Measurements from ENCODE around the gene DPP4.
A peak's percentile ranks its signal among the peaks of the same experiment; 100 is the strongest.

DPP4 gene

GRCh38 chr2:162021516-162022058, 52.4 kb downstream of the DPP4 start:
- no peak for DNase-seq (ENCODE audit: low read depth in 1 of 2, low spot score in 1 of 2)

DNA sequence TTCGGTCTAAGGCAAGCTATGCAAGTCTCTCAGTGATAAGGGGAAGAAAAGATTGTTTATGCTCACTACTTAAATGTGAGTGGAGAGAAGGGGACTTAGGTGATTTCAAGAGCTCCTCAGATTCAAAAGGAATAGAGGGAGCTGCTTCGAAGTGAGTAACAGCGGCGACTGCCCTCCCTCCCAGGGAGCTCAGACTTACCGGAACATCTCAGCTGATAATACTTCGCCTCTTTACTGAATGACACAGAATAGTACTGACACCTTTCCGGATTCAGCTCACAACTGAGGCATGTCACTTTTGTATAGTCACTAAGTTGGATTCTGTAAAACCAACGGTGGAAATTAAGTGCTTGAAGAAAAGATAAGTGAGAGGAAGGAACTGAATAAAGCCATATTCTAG, 55.5 kb downstream of the DPP4 start:
- no peak for DNase-seq (ENCODE audit: low read depth in 1 of 2, low spot score in 1 of 2)

DNA sequence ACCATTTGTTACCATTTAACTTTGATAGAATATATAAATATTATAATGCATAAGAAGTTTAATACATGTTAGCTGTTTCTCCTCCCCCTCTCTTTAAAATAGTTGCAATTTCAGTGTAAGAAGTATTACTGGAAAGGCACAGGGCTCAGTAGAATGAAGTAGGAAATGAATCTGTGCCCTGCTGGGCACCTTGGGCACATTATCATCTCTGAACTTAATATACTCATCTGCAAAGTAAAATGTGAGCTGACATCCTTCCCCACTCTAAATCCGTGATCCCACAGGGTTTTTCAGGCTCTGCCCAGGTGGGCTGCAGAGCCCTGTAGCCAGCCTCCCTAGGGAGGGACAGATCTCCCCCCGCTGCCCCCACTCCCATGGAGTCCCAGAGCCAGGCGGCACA, 56.8 kb downstream of the DPP4 start:
- DNase-seq (ENCODE audit: low read depth in 1 of 2, low spot score in 1 of 2) = no peak

GRCh38 chr2:162016080-162016479, 57.9 kb downstream of the DPP4 start:
- no peak for DNase-seq (ENCODE audit: low read depth in 1 of 2, low spot score in 1 of 2)

DNA sequence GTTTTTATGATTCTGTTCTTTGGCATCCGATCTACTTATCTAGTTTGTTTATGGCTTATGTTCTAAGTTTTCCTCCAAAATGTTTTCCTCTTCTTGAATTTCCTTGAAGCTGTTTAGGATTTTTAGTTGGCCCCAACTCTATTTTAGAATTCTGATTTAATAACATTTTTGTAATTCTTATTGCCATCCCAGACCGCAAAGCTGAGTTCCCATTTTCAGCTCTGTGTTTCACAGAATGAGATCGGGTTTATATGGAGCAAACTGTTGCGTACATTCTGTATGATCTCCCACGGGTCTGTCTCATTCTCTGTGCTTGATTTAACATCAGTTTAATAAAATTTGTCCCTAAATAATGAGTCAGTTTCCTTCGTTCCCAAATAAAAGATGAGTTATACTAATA, 59.3 kb downstream of the DPP4 start:
- DNase-seq (ENCODE audit: low read depth in 1 of 2, low spot score in 1 of 2) = no peak

DNA sequence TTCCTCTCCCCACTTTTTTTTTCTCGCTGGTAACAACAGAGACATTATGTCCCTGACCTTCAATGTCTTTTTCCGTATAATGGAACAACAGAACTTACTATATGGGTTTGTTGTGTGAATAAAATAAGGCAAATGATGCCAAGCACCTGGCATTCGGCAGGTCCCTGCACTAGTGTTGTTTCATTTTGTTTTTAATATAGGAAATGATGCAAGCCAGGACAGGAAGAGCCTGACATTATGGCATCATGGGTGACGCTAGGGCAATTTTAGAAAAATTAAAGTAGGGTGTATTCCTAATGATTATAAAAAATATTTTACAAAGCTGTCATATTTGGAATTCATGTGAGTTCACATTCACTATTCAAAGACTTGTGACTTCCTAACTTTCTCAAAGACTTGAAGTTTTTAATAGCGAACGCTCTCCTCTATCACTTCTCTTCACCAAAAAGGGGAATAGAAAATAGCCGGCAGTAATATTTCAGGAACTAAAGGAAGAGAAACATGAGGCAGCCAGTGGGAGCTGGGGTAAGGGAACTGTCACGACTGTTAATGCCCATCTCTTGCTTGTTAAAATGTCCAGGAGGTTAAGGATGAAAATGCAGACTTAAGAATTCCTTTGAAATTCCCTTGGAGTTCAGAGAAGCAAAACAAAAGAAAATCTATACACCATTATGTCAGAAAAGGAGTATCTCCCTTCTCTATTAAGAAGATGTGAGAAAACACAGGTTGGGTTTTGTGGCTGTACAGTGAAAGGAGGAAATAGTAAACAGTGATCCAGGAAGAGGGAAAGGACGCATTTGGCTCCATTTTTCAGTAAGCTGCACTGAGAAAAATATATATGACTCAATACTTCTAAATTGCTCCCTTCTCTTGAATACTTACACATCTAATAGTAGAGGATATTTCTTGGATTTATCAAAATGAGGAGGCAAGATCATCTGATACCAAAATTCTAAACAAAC, 60.2 kb downstream of the DPP4 start:
- DNase-seq (ENCODE audit: low read depth in 1 of 2, low spot score in 1 of 2) = no peak

DNA sequence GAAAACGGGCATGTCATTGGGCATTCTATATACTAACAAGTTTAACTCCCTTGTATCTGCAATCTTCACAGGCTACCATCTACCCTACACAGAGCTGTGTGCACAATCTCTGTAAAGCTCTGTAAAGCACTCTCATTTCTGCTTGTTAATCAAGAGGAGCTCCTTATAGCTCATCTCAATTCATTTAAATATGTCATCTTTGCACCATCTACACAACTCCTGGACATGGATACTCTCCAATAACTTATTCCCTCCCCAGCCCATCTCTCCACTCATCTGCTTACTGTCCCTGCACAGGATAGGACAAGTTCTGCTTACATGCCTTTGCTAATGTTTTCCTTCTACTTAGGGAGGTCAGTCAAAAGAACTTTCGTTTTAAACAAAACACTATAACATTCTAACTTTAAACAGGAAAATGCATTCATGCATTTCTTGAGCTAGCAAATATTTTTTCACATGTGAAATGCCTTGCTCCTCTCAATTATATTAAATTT, 61.4 kb downstream of the DPP4 start:
- no peak for DNase-seq (ENCODE audit: low read depth in 1 of 2, low spot score in 1 of 2)

DNA sequence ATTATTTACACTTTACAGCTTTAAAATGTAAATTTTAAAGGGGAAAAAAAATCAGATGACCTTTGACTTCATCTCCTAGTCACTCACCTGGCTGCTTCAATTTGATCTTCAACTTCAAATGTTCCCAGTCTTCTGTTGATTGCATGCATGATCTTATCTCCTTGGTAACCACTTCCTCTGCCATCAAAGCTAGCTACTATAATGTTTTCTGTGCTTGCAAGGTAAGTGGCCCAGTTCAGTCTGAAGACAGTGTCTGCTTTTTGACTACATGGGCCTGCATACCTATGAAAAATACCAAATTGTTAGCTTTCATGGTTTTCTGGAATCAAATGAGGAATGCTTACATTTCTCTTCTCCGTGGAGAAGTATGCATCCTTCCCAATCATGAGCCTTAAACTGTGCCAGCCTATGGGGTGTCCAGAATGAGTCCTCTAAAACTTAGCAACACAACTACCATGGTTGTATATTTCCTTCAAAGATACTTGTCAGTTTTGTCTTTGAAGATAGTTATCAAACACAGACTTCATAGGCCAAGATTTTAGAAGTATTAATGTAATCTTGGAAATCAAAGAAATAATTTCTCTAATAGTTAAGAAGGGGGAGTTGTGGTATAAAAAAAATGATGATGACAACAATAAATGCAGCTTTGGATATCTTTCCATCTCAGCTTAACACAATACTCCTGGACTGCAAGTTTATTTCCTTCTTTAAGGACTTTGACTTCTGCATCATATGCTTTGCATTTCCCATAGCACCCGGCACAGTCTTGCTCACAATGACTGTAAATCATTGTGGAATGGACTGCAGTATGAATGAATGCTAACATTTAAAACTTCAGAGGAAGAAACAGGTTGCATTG, 62.1 kb downstream of the DPP4 start:
- DNase-seq (ENCODE audit: low read depth in 1 of 2, low spot score in 1 of 2) = peak in 1 of 2 donors; percentile 22

- no peak for DNase-seq (ENCODE audit: low read depth in 1 of 2, low spot score in 1 of 2)
Observed at GRCh38 chr2:162009543-162009942, 64.5 kb downstream of the DPP4 start.

- no peak for DNase-seq (ENCODE audit: low read depth in 1 of 2, low spot score in 1 of 2)
Observed at GRCh38 chr2:162007447-162008040, 66.5 kb downstream of the DPP4 start.

- no peak for DNase-seq (ENCODE audit: low read depth in 1 of 2, low spot score in 1 of 2)
Observed at GRCh38 chr2:162006337-162006736, 67.7 kb downstream of the DPP4 start.

- DNase-seq (ENCODE audit: low read depth in 1 of 2, low spot score in 1 of 2) = no peak
Observed at GRCh38 chr2:162004031-162004430, 70.0 kb downstream of the DPP4 start.

GRCh38 chr2:162002623-162003235, 71.3 kb downstream of the DPP4 start:
- no peak for DNase-seq (ENCODE audit: low read depth in 1 of 2, low spot score in 1 of 2)

DNA sequence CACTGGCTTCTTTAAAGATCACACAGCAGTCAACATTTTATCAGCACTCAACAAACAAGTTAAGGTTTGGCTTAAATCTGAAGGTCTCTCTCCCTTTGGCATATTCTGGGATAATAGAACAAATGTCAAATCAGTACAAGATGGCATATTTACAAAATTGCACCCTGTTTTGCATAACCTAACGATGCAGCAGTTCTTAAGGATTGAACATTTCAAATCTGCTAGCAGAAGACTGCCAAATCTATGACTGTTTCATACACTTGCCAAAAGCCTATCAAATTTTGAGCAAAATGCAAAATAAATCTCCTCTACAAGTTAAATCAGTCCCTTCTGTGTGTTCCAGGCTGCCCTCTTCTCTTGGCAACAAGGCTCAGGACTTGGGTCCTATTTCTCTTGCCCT, 73.6 kb downstream of the DPP4 start:
- DNase-seq (ENCODE audit: low read depth in 1 of 2, low spot score in 1 of 2) = no peak

- DNase-seq (ENCODE audit: low read depth in 1 of 2, low spot score in 1 of 2) = no peak
Observed at GRCh38 chr2:161999321-161999720, 74.7 kb downstream of the DPP4 start.

DNA sequence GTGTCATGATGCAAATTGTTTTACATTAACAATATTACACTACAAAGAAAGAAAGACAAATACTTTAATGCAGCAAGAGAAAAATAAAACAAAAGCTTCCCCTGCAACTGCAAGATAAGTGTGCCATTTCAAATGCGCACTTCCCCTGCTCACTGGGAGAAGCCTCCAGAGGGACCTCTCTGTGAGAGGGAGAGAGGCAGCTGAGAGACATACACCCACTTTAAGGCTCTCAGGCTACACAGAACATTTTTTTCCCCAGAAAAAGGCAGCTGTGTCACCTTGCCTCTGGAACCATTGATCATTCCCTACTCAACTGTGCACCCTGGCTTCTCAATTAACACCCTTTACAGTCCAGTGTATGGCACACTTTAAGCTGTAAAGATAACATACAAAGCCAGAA, 75.2 kb downstream of the DPP4 start:
- DNase-seq (ENCODE audit: low read depth in 1 of 2, low spot score in 1 of 2) = no peak

DNA sequence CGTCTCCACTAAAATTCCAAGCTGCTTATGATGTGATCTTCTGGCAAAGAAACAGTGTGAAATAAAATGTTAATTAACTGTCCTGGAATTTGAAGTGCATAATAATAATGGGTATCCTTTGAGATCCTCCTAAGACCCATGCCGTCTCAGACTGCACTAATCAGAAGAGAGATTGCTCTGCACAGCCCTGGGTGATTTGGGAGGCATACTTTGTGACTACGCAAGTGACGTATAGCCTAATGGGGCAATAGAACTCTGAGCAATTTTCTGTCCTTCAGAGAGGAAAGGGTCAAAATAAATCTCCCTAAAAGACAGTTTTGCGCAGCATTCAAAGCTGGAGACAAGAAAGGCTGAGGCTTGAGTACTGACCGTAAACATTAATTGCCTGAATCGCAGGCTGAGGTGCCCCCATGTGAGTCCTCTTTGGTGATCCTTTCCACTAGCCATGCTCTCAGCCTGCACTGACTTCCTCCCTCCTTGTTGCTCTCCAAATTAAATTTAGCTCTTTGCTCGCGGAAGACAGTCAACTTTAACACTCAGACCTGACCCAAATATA, 76.0 kb downstream of the DPP4 start:
- no peak for DNase-seq (ENCODE audit: low read depth in 1 of 2, low spot score in 1 of 2)

GRCh38 chr2:161995553-161996016, 78.4 kb downstream of the DPP4 start:
- no peak for DNase-seq (ENCODE audit: low read depth in 1 of 2, low spot score in 1 of 2)

- DNase-seq (ENCODE audit: low read depth in 1 of 2, low spot score in 1 of 2) = no peak
Observed at GRCh38 chr2:161994761-161995520, 79.1 kb downstream of the DPP4 start.

- DNase-seq (ENCODE audit: low read depth in 1 of 2, low spot score in 1 of 2) = peak in 1 of 2 donors; percentile 47
Observed at GRCh38 chr2:161992531-161992930, 81.5 kb downstream of the DPP4 start.

Measured in activated CD4-positive, alpha-beta T cell treated with anti-CD3 and anti-CD28 coated beads, Interleukin-2, amount 50 U/mL, for 24 hours (primary cell).